ENCODE results near the gene ATP5F1D. TPM values are rescaled to one million over a fixed set of nuclear protein-coding genes. Genes with fewer than 3 reads are reported as not detected.

ATP5F1D gene
- total RNA-seq, 1 experiment from 2014 or later: 126 TPM

- no TSS peak for BruUV-seq (replicated peaks)
- peaks cover 61% of the 10 kb centered on the region for H3K4me1 ChIP-seq
Measured at GRCh38 chr19:1256646-1257474, 15.3 kb downstream of the ATP5F1D start.

GRCh38 chr19:1257475-1258162, 16.1 kb downstream of the ATP5F1D start:
- H3K27me3 Mint-ChIP-seq (ENCODE audit: insufficient read depth, unreplicated experiment): no peaks in the 10 kb centered on the region
- Histone ChIP-seq H3K9me3 (no peaks in the 10 kb centered on the region), H3K4me1 (peaks cover 69% of the 10 kb centered on the region), H3K27me3 (replicated peaks; ENCODE audit: control insufficient read depth, insufficient read depth, low read length) (no peaks in the 10 kb centered on the region), H3K36me3 (ENCODE audit: control insufficient read depth, insufficient read depth, low read length) (peaks cover 13% of the 10 kb centered on the region), H3K4me3 (ENCODE audit: low read depth, low read length) (no peak overlapping the region)
- ChIA-PET POLR2A (interaction anchor here (0.7 to 3.4 kb wide), 2 partner anchors 11 to 83 kb away, joined by 4 to 18 read pairs; partner anchors contain the start of genes CIRBP and SBNO2), CTCF (no interaction called here)
- peaks cover 23% of the 10 kb centered on the region for H3K4me1 Mint-ChIP-seq (ENCODE audit: low read depth, unreplicated experiment)
- H3K9me3 Mint-ChIP-seq (ENCODE audit: unreplicated experiment): no peaks in the 10 kb centered on the region
- intact Hi-C loops (cut with micrococcal nuclease; ENCODE audit: unreplicated experiment): no loop called here
- H3K4me3 Mint-ChIP-seq (ENCODE audit: unreplicated experiment): peak overlapping the region; percentile 46
- peaks cover 97% of the 10 kb centered on the region for H3K36me3 Mint-ChIP-seq (ENCODE audit: insufficient read depth, unreplicated experiment)
- BruUV-seq (replicated peaks): no TSS peak
- TF ChIP-seq, protein P1, sequence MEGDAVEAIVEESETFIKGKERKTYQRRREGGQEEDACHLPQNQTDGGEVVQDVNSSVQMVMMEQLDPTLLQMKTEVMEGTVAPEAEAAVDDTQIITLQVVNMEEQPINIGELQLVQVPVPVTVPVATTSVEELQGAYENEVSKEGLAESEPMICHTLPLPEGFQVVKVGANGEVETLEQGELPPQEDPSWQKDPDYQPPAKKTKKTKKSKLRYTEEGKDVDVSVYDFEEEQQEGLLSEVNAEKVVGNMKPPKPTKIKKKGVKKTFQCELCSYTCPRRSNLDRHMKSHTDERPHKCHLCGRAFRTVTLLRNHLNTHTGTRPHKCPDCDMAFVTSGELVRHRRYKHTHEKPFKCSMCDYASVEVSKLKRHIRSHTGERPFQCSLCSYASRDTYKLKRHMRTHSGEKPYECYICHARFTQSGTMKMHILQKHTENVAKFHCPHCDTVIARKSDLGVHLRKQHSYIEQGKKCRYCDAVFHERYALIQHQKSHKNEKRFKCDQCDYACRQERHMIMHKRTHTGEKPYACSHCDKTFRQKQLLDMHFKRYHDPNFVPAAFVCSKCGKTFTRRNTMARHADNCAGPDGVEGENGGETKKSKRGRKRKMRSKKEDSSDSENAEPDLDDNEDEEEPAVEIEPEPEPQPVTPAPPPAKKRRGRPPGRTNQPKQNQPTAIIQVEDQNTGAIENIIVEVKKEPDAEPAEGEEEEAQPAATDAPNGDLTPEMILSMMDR (IDR thresholded peaks at IDR 0.05; ENCODE audit: insufficient read depth in 1 of 2, low read depth in 1 of 2, low read length in 1 of 2, severe bottlenecking in 1 of 2, unreplicated experiment in 1 of 2): no peak
- H3K27ac Mint-ChIP-seq (ENCODE audit: unreplicated experiment): peak overlapping the region; percentile 72
- no peak for DNase-seq

More at GRCh38 chr19:1256646-1257474, 15.3 kb downstream of the ATP5F1D start:
- Mint-ChIP-seq H3K4me3 (ENCODE audit: unreplicated experiment) (peak overlapping the region; percentile 46), H3K4me1 (ENCODE audit: low read depth, unreplicated experiment) (peaks cover 19% of the 10 kb centered on the region), H3K27me3 (ENCODE audit: insufficient read depth, unreplicated experiment) (no peaks in the 10 kb centered on the region), H3K36me3 (ENCODE audit: insufficient read depth, unreplicated experiment) (peaks cover 98% of the 10 kb centered on the region), H3K9me3 (ENCODE audit: unreplicated experiment) (no peaks in the 10 kb centered on the region), H3K27ac (ENCODE audit: unreplicated experiment) (peak overlapping the region; percentile 72)
- intact Hi-C loops (cut with micrococcal nuclease; ENCODE audit: unreplicated experiment): no loop called here
- ChIA-PET CTCF (interaction anchor here (1.1 kb wide), 1 partner anchor 12 kb away, joined by 3 read pairs; no protein-coding TSS in a partner anchor), POLR2A (interaction anchor here (1.4 to 3.4 kb wide), 2 partner anchors 10 to 12 kb away, joined by 5 to 18 read pairs; partner anchors contain the start of gene CIRBP)
- TF ChIP-seq, protein P1 (IDR thresholded peaks at IDR 0.05; ENCODE audit: insufficient read depth in 1 of 2, low read depth in 1 of 2, low read length in 1 of 2, severe bottlenecking in 1 of 2, unreplicated experiment in 1 of 2): no peak
- Histone ChIP-seq H3K36me3 (ENCODE audit: control insufficient read depth, insufficient read depth, low read length) (peaks cover 14% of the 10 kb centered on the region), H3K4me3 (ENCODE audit: low read depth, low read length) (no peak overlapping the region), H3K9me3 (no peaks in the 10 kb centered on the region), H3K27me3 (replicated peaks; ENCODE audit: control insufficient read depth, insufficient read depth, low read length) (no peaks in the 10 kb centered on the region)
- DNase-seq: no peak

- no peaks in the 10 kb centered on the region for H3K9me3 Mint-ChIP-seq (ENCODE audit: unreplicated experiment)
- H3K27ac Mint-ChIP-seq (ENCODE audit: unreplicated experiment): peak overlapping the region; percentile 72
- no peaks in the 10 kb centered on the region for H3K27me3 Mint-ChIP-seq (ENCODE audit: insufficient read depth, unreplicated experiment)
- no peak for DNase-seq
- intact Hi-C loops (cut with micrococcal nuclease; ENCODE audit: unreplicated experiment): no loop called here
- H3K27me3 ChIP-seq (replicated peaks; ENCODE audit: control insufficient read depth, insufficient read depth, low read length): no peaks in the 10 kb centered on the region
- CTCF ChIA-PET: interaction anchor here (0.6 to 5.2 kb wide), 2 partner anchors 14 to 16 kb away, joined by 3 to 41 read pairs; no protein-coding TSS in a partner anchor
- POLR2A ChIA-PET: interaction anchor here (0.7 to 3.4 kb wide), 2 partner anchors 11 to 84 kb away, joined by 4 to 18 read pairs; partner anchors contain the start of genes CIRBP and SBNO2
- no peaks in the 10 kb centered on the region for H3K9me3 ChIP-seq
- peaks cover 23% of the 10 kb centered on the region for H3K4me1 Mint-ChIP-seq (ENCODE audit: low read depth, unreplicated experiment)
- H3K36me3 Mint-ChIP-seq (ENCODE audit: insufficient read depth, unreplicated experiment): peaks cover 97% of the 10 kb centered on the region
- H3K4me3 Mint-ChIP-seq (ENCODE audit: unreplicated experiment): peak overlapping the region; percentile 46
- peaks cover 13% of the 10 kb centered on the region for H3K36me3 ChIP-seq (ENCODE audit: control insufficient read depth, insufficient read depth, low read length)
- H3K4me1 ChIP-seq: peaks cover 74% of the 10 kb centered on the region
- BruUV-seq (replicated peaks): TSS peak; percentile 12
- no peak overlapping the region for H3K4me3 ChIP-seq (ENCODE audit: low read depth, low read length)
- TF ChIP-seq, protein P1 (IDR thresholded peaks at IDR 0.05; ENCODE audit: insufficient read depth in 1 of 2, low read depth in 1 of 2, low read length in 1 of 2, severe bottlenecking in 1 of 2, unreplicated experiment in 1 of 2): no peak
Measured at GRCh38 chr19:1258163-1258492, 16.6 kb downstream of the ATP5F1D start.
